NCI-H526 treated with DMSO at 0.1 percent for 48 hours (cell line): Measurements from ENCODE around the gene SFTPD.
"Not testable (repeated sequence)": the region's sequence is repeated elsewhere in the genome, so short reads cannot be mapped to it uniquely, and the experiment has no call there.

Experiments
- DNase-seq: peaks from one replicate; lab custom pipeline; 2025; lab: John Stamatoyannopoulos, UW

Gene SFTPD

DNA sequence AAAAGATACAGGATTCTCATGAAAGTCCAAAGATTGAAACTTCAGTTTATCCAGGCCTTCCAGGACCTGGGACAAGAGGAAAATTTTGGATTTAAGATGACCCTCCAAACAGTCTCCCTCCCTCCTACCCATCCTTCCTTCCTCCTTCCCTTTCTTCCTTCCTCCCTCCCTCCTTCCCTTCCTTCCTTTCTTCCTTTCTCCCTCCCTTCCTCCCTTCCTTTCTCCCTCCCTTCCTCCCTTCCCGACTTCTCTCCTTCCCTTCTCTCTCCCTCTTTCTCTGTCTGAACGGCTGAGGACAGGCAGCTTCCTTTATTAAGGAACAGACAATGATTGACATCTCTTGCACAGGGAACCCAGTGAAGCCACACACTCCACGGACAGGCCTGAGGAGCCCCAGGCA, 23.3 kb downstream of the SFTPD start:
- no peak for DNase-seq

DNA sequence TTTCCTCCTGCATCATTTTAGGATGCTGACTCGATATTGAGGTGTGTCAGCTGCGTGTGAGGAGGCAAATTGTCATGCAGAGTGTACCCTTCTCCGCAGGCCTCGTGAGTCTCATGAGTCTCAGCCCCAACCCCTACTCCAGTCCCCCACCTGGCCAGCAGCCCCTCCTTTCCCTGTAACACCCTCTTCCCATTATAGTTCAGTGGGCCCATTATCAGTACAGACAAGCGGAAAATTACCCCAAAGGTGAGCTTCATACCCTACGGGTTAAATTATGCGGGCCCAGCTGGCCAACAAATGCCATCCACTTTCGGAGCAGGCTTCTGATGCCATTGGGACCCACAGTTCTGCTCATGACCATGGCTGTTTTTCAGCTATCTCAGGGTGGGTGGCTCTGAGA, 25.2 kb downstream of the SFTPD start:
- DNase-seq: no peak

- no peak for DNase-seq
Measured at GRCh38 chr10:79923145-79923544, 25.8 kb downstream of the SFTPD start.

DNA sequence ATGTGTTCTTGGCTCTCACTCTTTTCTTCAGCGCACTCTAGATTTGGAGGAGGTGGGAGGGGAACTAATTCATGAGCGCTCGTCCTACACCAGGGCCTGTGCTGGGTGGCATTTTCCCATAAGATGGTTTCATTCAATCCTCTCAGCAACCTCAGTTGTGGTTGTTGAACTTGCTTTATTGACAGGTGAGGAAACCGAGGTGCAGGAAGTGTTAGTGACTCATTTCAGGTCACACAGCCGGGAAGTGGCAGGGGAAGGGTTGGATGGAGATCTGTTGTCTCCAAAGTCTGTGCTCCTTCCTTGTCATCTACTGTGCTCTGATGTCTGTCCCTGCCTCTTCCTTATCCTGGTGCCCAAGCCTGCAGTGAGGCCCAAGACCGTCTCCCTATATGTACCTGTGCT, 26.9 kb downstream of the SFTPD start:
- not testable (repeated sequence) for DNase-seq

DNA sequence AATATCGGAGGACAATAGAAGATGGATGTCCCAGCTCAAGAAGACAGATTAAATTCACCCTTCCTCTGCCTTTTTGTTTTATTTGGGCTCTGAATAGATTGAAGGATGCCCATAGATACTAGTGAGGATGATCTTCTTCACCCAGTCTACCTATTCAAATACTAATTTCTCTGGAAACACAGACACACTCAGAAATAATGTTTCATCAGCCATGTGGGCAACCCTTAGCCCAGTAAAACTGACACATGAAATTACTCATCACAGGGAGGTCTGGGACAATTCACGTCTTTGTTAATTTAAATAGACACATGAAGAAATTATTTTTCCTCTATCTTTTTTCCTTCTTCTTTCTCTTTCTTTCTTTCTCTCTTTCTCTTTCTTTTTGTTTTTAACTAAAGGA, 33.1 kb downstream of the SFTPD start:
- not testable (repeated sequence) for DNase-seq

DNA sequence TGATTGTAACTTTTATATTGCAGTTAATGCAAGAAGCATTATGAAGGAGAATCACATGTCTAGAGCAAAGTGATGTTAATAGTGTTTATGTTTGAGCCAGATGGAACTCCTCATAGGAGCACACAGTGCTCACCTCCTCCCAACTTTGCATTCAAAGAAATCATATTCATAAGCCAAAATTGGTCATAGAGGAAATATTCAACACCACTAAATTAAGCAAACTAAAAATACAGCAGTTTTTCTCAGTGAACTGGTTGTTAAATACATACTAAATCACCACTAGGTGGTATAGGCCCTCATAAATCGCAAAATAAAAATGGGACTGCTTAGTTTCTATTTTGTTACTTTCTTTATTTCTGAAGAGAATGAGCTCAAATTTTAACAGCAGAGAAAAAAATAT, 34.4 kb downstream of the SFTPD start:
- not testable (repeated sequence) for DNase-seq

GRCh38 chr10:79910836-79911235, 38.1 kb downstream of the SFTPD start:
- DNase-seq: no peak

GRCh38 chr10:79910344-79910743, 38.6 kb downstream of the SFTPD start:
- no peak for DNase-seq

DNA sequence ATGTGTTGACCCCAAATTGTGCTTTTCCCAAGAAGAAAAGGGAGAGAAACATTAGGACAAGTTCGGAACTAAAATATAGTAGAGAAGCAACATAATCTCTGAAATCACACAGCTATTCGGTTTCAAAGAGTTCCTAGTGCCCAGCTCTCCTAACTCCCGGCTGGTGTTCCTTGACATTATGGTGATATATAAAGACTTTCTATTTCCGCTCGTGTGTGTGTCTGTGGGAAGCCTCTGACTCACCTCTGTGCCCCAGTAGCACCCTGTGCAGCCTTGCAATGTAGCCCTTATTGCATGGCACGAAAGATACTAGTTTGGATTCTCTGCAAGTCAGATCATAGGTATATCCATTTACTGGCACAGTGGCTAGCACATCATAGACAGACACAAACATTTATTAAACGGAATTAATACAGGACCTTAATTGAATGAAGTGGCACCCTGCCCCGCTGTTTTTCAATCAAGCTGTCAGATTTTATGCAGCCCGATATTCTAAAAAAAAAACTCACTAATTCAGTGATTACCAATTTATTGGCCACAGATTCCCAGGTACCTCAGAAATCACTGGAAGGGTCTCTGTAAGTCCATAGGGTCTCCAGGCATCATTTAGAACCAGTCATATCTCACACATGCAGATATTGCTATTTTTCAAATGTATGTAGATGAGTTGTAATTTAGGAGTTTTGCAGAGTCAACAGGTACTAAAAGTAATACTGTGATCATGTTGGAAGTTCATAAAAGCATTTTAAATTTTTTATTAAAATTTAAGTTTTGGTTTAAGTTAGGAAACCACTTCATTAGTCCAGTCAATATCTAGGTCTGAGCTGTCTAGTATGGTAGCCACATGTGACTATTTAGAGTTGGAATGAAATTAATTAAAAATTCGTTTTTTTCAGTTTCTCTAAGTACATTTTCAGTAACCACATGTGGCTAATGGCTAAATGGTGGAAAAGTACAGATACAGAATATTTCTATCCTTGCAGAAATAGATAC, 43.3 kb downstream of the SFTPD start:
- DNase-seq: peak; percentile 4

- DNase-seq: peak; percentile 10
Measured at GRCh38 chr10:79904671-79905321, 44.1 kb downstream of the SFTPD start.

DNA sequence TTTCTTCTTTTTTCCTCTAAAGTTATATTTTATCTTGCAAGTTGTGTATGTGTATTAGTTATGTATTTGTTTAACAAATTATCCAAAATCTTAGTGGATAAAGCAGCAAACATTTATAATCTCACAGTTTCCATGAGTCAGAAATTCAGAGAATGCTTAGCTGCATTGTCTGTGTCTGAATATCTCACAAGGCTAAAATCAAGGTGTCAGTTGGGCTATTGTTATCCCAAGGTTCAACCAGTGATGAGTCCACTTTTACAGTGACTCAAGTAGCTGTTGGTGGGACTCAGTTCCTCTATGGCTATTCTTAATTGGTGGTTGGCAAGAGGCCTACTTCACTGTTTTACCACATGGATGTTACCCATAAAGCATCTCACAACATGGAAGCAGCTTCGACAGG, 47.3 kb downstream of the SFTPD start:
- DNase-seq: not testable (repeated sequence)

GRCh38 chr10:79898597-79899325, 50.1 kb downstream of the SFTPD start:
- no peak for DNase-seq

- DNase-seq: not testable (repeated sequence)
Measured at GRCh38 chr10:79892896-79893295, 56.0 kb downstream of the SFTPD start.

DNA sequence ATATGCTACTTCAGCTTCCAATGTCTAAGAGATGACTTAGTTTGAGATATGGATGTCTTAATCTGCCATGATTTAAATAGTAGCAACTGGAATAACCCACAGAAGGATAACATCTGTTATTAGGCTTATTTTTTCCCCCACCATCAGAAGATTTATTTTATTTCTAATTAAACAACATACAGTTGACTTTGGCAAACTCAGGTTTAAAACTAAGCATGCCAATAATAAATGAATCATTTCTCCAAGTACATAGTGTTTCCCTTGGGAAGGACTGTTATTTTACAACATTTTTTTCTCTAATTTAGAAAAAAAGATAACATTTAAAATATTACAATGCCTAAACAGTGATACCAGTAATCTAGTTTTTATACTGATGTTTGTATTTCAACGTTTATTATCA, 58.4 kb downstream of the SFTPD start:
- DNase-seq: no peak

DNA sequence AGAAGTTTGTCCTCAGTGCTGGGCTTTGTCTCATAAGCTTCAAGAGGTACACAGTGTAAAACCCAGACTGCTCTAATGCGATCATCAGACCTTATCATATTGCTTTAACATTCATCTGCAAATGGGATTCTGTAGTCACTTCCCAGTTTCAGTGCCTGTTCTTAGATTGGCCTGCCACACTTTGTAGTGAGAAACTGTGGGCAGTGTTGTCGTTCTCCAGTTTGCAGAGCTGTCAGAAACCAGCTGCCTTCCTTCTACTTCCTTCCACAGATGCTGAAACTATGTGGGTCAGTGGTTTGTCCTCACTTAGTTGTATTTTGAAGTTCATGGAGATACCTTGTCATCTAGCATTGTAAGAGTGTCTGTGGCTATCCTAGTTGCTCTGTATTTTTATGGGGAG, 59.9 kb downstream of the SFTPD start:
- DNase-seq: not testable (repeated sequence)
